GM23338 (cell line): ENCODE data around the gene ADD1. TPM values are rescaled to one million over a fixed set of nuclear protein-coding genes. Genes with fewer than 3 reads are reported as not detected.

Experiments
- CREB1 ChIP-seq: fragments of 250-450 bp; sonication (Bioruptor Pico); IDR thresholded peaks from 2 replicates; pipeline ENCODE4 v1.5.0; 2020; ENCODE audit warnings: low read depth, mild to moderate bottlenecking, moderate library complexity
- EZH2 ChIP-seq: fragments of 200-600 bp; sonication (generic); IDR thresholded peaks from one replicate; pipeline ENCODE4 v1.8.0; 2017; ENCODE audit warnings: antibody characterized with exemption, mild to moderate bottlenecking, low read depth; ENCODE audit not compliant: unreplicated experiment
- EZH2phosphoT487 ChIP-seq: fragments of 200-600 bp; sonication (generic); IDR thresholded peaks from one replicate; pipeline ENCODE4 v1.8.1; 2018; ENCODE audit warnings: antibody characterized with exemption; ENCODE audit not compliant: unreplicated experiment
- JUNB ChIP-seq: IDR thresholded peaks from one replicate; pipeline ENCODE4 v1.6.1; 2016; ENCODE audit warnings: antibody characterized with exemption; ENCODE audit not compliant: unreplicated experiment
- POLR2AphosphoS5 ChIP-seq: IDR thresholded peaks from 2 replicates; pipeline ENCODE4 v1.6.1; 2016; ENCODE audit warnings: antibody characterized with exemption, low read depth
- STAT1 ChIP-seq: IDR thresholded peaks from one replicate; pipeline ENCODE4 v1.6.1; 2016; ENCODE audit warnings: antibody characterized with exemption; ENCODE audit not compliant: unreplicated experiment
- ZNF114 ChIP-seq: fragments of 250-450 bp; sonication (Bioruptor Pico); IDR thresholded peaks from 2 replicates; pipeline ENCODE4 v1.5.0; 2020; ENCODE audit warnings: mild to moderate bottlenecking, moderate library complexity
- ZNF331 ChIP-seq: fragments of 250-450 bp; sonication (Bioruptor Pico); IDR thresholded peaks from 2 replicates; pipeline ENCODE4 v1.5.0; 2020; ENCODE audit warnings: low read depth, mild to moderate bottlenecking, moderate library complexity
- ZNF462 ChIP-seq: fragments of 250-450 bp; sonication (Bioruptor Pico); IDR thresholded peaks from 2 replicates; pipeline ENCODE4 v1.5.0; 2020; ENCODE audit warnings: mild to moderate bottlenecking, moderate library complexity
- polyA plus RNA-seq: library from polyadenylated mRNA; unstranded; fragments of >200 nt; fragmentation: Nextera tagmentation; extraction: Ambion mirVana; gene quantifications from 2 replicates; pipeline ENCODE4 v1.2.1, GENCODE V29; 2016
- total RNA-seq: library from RNA; depleted of rRNA; stranded (reverse); fragments of >200 nt; shearing (Covaris generic); gene quantifications from 2 replicates; pipeline ENCODE4 v1.2.3, GENCODE V29; 2014
- TF ChIP-seq, protein P1 (sequence below), 2 experiments: fragments of 200-600 bp in 1 of 2; sonication (generic) in 1 of 2; conservative IDR thresholded peaks; 2 replicates each; pipeline versions ENCODE4 v1.5.1 to v1.6.1; 2016 to 2017; ENCODE audit warnings: antibody characterized with exemption in 2 of 2, low read depth in 2 of 2, mild to moderate bottlenecking in 2 of 2, moderate library complexity in 1 of 2
- TF ChIP-seq, protein P2 (sequence below): IDR thresholded peaks from one replicate; pipeline ENCODE4 v1.6.1; 2018; ENCODE audit warnings: antibody characterized with exemption; ENCODE audit not compliant: unreplicated experiment

Gene ADD1
- total and polyA plus RNA-seq, 2 experiments from 2014 or later: 126 to 144 TPM

GRCh38 chr4:2971275-2971674, 127.6 kb downstream of the ADD1 start (continued):
- TF ChIP-seq ZNF462: no peak
- TF ChIP-seq, protein P1, sequence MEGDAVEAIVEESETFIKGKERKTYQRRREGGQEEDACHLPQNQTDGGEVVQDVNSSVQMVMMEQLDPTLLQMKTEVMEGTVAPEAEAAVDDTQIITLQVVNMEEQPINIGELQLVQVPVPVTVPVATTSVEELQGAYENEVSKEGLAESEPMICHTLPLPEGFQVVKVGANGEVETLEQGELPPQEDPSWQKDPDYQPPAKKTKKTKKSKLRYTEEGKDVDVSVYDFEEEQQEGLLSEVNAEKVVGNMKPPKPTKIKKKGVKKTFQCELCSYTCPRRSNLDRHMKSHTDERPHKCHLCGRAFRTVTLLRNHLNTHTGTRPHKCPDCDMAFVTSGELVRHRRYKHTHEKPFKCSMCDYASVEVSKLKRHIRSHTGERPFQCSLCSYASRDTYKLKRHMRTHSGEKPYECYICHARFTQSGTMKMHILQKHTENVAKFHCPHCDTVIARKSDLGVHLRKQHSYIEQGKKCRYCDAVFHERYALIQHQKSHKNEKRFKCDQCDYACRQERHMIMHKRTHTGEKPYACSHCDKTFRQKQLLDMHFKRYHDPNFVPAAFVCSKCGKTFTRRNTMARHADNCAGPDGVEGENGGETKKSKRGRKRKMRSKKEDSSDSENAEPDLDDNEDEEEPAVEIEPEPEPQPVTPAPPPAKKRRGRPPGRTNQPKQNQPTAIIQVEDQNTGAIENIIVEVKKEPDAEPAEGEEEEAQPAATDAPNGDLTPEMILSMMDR (conservative IDR thresholded peaks at IDR 0.05; ENCODE audit: low read depth in 2 of 2): no peak
- TF ChIP-seq, protein P2, sequence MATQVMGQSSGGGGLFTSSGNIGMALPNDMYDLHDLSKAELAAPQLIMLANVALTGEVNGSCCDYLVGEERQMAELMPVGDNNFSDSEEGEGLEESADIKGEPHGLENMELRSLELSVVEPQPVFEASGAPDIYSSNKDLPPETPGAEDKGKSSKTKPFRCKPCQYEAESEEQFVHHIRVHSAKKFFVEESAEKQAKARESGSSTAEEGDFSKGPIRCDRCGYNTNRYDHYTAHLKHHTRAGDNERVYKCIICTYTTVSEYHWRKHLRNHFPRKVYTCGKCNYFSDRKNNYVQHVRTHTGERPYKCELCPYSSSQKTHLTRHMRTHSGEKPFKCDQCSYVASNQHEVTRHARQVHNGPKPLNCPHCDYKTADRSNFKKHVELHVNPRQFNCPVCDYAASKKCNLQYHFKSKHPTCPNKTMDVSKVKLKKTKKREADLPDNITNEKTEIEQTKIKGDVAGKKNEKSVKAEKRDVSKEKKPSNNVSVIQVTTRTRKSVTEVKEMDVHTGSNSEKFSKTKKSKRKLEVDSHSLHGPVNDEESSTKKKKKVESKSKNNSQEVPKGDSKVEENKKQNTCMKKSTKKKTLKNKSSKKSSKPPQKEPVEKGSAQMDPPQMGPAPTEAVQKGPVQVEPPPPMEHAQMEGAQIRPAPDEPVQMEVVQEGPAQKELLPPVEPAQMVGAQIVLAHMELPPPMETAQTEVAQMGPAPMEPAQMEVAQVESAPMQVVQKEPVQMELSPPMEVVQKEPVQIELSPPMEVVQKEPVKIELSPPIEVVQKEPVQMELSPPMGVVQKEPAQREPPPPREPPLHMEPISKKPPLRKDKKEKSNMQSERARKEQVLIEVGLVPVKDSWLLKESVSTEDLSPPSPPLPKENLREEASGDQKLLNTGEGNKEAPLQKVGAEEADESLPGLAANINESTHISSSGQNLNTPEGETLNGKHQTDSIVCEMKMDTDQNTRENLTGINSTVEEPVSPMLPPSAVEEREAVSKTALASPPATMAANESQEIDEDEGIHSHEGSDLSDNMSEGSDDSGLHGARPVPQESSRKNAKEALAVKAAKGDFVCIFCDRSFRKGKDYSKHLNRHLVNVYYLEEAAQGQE: no peak
- TF ChIP-seq CREB1: no peak
- TF ChIP-seq POLR2AphosphoS5: no peak
- no peak for TF ChIP-seq EZH2phosphoT487
- no peak for TF ChIP-seq ZNF331 (CRISPR knock-in tag)
- no peak for TF ChIP-seq EZH2
- TF ChIP-seq STAT1: no peak
- no peak for TF ChIP-seq JUNB
- no peak for TF ChIP-seq ZNF114 (CRISPR knock-in tag)
